Hematopoietic multipotent progenitor cell treated with erythropoietin and hydrocortisone succinate and interleukin-3 and kit ligand, for 6 days (in vitro differentiated cells): ENCODE data around the gene ASIC1.

Source experiments
- DNase-seq: peaks from one replicate; pipeline ENCODE4 v3.0.0-alpha.2; 2015

The ASIC1 gene

DNA sequence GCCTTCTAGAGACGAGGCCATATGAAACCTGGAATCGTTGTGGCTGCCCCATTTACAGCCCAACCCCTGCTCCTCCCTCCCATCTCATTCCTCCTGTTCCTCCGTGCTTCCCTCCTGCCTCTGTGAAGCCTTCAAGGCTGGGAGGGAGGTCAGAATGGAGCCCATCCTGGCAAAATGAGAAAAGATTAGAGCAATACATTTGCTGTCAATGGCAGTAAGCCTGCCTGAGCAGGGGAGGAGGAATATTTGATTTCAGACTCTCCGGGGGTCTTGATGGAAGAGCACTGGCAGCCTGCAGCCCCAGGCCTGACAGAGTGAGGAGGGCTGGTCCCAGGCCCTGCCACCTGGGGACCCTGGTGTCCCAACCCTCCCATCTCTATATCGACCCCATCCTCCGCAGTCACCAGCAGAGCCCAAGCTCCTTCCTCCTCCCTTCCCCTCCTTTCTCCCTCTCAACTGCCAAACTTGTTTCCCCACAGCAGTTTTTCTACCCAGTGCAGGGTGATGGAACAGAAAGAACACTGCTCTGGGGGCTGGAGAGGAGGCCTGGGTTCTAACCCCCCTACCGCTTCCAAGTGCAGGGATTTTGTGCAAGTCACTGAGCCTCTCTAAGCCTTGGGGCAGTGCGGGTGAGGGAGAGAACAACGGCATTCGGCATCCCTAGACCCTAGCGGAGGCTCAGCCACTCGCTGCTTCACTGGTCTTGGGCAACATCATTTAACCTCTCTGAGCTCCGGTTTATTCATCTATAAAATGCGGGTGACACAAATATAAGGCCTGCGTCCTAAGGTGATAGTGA, 16.1 kb upstream of the ASIC1 start:
- no peak for DNase-seq

DNA sequence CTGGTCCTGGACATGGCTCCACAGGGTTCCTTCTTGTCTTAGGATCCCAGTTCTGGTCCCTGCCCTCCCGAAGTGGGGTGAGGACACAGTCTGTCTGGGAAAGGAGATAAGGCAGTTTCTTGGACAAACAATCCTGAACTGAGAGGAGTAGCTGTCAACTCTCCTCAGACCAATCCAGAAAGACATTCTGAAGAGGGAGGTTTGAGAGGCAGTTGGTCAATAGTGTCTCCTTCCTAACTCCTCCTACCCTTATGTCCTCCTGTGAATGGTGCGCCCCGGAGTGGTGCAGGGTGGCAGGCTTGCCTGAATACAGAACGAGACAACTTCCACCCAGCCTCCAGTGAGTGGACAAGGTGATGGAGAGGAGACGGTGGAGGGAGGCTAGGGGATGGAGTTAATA, 15.4 kb upstream of the ASIC1 start:
- no peak for DNase-seq

DNA sequence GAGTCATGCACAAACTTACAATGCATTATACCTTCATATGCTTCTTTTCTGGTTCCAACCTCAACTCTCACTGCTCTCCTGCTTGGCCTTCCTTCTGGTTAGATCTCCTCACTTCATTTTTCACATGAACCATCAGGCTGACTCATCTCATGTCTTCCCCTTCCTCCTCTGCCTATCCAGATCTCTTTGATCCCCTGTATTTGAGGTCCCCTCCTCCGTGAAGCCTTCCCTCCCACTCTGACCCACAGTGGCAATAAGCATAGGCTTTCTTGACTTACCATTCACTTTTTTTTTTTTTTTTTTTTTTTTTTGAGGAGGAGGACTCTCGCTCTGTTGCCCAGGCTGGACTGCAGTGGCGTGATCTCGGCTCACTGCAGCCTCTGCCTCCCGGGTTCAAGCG, 14.7 kb upstream of the ASIC1 start:
- DNase-seq: no peak

DNA sequence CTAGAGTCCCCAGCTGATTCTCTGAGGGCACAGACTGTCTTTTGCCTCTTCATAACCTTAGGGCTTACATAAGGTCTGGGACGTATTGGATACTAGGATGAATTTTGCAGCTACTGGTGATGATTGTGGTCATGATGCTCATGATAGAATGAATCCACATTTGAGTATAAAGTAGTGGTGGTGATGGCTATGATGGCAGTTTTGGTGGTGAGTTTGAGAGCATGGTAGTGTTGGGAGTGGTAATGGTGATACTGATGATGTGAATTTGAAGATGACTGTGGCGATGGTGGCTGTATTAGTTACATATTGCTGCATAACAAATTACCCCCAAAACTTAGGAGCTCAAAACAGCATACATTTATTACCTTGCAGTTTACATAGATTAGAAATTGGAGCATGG, 14.1 kb upstream of the ASIC1 start:
- DNase-seq: no peak

DNA sequence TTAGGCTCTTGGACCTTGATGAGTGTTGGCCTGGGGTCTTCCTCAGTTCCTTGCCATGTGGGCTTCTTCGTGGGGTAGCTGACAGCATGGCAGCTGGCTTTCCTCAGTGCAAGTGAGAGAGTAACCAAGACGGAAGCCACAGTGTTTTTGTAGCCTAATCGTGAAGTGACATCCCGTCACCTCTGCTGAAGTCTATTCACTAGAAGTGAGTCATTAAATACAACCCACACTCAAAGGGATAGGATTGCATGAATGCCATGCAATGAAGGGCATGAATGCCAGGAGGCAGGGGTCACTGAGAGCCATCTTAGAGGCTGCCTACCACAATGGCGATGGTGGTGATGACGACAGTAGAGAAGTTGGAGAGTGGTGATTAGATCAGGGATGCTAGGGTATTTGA, 13.5 kb upstream of the ASIC1 start:
- no peak for DNase-seq

DNA sequence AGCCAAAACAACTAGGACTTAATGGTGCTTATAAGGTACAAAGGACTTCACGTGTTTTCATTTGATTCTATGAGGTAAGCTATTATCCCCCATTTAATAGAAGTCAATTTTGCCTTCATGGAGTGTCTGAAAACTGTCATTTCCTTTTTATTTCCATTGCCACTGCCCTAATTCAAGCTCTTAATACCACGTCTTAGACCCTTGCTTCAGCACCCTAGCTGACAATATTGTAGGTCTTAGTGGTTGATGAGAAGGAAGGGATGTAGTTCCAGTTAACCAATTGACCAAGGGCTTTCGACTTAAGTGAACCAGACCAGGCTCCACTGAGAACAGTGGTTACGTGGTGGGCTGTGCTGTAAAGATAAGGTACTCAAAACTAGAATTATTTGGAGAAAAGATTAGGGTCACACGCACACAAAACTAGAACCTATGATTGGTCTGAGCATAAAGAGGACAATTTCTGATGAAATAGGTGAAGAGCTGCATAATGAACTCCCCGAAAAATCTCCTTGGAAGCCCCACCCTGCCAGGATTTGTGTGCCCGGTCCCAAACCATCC, 9.6 kb upstream of the ASIC1 start:
- peak; percentile 91 for DNase-seq

DNA sequence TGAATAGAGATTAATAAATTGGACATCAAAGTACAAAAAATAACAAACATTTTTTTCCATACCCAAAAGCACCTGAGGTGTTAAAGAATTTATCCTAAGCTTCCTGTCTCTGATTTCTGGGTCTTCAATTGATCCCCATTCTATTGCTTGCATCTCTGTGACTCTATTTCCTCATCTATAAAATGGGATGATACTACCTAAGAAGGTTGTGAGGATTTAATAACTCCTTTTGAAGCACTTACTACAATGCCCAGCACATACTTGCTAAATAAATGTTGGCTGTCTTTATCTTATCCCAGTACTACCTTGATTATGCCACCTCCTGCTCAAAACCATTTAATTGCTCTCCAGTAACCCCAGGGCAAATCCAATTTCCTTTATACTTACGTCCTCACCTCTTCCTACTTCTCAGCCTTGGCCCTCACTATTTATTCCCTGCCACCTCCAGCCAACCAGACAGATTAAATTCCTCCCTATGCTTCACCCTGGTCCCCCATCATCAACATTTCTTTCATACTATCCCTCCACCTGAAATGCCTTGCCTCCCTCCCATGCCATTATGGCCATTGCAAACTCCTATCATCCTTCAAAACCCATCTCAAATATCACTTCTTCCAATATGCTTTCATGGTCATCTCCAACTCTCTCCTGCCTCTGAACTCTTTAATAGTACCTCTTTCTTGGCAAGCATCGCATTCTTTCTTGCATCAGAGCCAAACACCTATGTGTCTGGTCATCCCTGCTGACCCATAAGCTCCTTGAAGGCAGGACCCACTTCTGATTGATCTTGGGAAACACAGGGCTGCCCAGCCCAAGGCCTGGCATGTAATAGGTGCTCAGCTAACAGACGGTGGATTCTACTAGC, 7.9 kb upstream of the ASIC1 start:
- peak; percentile 6 for DNase-seq

DNA sequence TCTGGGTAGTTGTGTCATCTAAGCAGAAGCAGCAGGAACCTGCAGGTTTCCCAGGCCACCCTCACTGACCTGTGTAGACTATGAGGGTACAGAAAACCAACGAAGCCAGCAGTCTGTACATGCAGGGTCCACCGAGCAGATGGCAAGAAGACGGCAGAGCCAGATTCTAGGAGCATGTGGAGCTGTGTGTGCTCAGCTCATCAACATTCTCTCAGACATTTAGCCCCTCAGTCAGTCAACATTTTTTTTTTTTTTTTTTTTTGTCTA, 7.3 kb upstream of the ASIC1 start:
- no peak for DNase-seq

DNA sequence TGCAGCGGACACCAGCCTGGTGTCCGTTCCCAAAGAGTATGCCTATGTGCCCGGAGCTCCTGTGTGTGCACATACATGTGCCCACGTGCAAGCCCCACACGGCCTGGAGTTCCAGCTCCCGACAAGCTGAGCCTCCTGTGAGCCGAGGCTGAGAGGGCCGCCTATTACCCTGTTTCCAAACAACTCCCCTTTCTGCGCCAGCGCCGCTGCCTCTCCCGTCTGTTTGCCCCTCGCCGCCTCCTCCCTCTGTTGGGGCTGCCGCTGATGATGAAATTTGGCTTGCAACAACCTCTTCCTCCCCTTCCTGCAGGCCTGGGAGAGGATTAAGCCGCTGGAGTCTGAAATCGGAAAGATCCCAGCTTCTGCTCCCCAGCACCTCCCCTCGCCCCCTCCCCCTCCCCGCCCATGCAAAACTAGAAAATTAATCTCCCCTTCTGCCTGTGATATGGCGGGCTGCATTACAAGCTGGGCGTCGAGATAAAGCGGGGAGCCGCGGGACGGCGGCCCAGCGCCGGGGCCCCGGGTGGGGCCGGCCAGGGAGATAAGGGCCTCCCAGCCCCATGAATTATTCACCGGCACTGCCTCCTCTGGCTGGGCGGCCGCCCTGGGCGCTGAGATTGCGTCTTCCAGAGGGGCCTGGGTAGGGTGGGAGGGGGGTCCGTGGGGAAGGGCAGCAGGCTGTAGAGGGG, 6.8 kb upstream of the ASIC1 start:
- peak; percentile 94 for DNase-seq

DNA sequence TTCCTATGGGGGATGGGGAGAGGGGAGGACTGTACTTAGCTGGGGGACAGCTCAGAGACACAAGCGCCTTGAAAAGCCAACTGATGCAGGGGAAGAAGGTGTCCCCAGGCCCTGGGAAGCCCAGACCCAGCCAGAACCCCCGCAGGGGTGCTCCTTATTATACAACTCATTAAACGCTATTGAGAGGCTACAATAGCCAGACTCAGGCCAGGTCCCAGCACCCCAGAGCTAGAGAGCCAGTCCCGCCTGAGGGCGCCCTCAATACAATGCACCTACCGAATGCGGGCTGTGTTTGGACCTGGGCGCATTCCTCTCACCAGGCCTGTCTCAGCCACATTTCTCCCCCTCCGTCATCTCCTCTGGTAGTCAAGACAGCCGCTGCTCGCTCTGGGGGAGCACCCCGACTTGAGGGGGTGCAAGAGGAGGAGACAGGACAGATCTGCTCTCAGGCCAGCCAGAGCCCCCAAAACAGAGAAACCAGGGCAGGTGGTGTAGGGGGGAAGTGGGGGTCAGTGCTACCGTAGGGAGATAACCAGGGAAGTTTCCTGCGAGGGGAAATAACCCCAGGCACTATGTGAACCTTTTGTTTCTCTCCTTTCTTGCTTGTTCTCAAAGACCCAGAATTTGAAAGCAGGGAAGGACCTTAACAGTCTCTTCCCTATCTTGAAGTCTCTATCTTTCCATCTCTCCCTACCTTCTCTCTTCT, 6.1 kb upstream of the ASIC1 start:
- peak; percentile 32 for DNase-seq

DNA sequence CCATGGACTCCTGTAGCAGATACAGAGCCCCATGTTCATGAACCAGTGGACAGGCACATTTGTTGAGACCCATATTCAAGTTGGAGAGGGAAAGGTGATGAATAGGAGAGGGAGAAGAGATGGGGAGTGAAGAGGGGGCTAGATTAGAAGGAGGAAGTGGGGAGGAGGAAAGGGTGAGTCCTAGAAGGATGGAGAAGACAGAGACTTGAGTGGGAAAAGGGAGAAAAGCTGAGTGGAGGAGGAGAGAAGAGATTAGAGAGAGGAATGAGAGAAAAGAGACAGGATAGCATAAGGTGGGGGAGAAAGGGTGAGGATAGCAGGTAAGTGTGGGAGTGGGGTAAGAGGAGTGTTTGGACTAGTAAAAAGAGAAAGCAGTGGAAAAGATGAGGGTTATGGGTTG, 4.9 kb upstream of the ASIC1 start:
- no peak for DNase-seq

DNA sequence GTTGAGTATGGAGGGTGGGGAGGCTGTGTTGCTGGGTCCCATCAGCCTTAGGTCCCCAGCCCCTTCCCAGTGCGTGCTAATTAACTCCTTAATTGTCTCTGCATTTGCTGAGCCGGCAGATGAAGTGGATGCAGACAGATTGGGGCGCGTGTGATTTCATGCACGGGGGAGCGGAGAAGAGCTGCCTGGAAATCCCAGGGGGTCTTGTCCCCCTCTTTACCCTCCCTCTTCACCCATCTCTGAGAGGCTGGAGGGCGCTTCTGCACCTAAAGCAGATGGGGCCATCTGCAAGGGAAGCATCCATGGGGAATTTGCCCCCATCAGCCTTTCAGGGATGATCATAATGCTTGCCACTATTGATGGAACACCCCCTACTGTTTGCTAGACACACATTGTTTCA, 4.4 kb upstream of the ASIC1 start:
- no peak for DNase-seq

DNA sequence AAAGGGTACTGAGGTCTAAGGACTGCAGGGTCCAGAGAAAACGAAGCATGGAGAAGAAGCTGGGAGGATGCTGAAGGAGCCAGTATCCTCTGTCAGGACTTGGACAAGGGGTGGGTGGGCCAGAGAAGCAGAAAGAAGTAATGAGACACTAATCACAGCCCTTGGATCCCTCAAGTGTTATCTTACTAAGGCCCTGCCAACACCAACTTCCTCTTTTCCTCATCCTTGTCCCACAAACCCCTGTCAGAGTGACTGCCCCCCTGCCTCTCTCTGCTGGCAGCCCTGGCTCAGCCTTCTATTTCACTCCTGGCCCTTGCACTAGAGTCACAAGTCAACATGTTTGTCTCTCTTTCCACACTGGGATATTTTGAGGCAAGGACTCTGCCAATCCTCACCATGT, 3.8 kb upstream of the ASIC1 start:
- DNase-seq: peak; percentile 75

DNA sequence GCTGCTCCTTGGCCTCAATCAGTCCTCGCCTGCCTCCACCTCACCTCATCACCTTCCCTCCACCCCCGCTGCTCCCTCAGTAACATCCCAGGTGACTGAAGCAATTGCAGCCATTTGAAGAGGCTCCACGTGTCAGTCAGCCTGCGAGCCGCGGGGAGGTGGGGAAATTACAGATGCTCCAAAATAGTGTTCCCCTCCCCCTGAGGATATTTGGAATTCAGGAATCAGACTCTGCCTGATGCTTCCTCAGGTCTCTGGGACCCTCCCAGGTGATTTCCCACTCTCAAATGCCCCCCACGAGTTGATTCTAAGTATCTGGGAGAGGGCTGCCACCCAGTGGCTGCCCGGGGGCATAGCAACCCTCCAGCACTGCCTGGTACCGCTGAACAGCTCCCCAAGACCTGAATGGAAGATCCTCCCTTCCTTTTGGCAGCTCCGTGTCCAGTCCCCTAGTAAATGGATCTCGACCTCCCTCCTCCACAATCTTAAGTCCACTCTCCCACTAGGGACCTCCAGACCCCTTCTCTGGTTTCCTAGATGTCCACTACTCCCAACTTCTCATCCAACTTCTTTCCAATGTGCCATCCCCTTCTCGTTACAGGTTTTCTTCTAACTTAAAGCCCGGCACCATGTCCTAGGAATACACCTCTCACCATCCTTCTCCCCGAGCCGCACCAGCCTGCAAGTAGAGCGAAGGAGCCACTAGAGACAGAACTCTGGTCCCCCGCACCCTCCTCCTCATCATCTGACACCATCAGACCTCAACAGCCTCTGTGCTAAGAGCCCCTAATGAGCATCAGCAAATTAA, 1.4 kb upstream of the ASIC1 start:
- peak; percentile 80 for DNase-seq

DNA sequence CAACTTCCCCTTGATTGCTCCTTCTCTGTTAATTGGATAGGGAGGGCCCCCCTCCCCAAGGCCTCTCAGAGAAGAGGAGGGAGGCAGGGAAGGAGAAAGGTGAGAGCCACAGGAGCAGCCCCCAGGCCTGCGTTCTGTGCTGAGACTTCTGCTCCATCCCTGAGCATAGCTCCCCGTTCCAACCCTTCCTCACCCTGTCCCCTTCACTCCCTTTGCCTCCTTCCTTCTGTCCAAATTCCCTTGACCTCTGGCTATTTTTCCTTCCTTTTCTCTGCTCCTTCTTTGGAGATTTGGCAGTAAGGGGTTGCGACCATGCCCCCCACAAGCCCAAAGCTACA, 788 bp upstream of the ASIC1 start:
- DNase-seq: no peak

DNA sequence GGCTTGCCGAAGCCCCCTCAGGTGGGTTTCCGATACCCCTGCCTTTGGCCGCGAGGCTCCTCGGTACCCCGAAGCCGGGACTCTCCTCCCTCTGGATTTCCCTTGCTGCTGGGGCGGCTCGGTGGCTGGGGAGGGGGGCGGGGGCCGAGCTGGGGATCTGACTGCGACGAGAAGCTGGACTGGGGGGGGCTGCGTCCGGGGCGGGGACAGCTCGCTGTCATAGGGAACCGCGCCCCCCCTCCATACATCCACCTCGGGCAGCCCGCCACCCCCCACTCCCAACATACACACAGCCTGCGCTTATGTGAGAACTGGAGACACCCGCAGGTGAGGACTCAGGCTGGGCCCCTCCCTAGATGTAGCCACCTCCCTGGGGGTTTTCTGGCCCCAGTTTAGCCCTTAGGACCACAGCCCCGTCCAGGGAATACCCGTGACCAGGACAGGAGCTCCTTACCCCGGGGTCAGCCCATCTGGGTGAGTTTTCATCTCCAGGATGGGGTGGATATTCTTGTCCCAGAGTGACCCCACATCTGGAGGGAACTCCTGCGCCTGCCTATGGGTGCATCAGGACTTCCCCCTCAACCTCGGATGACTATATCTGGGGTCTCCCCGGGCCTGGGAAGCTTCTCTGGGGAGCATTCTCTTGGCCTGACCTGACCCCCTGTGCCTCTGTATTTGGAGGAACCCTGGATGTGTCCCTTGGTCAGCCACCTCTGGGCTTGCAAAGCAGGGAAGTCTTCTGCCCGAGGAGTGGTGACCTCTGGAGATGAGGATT, 687 bp downstream of the ASIC1 start:
- no peak for DNase-seq

DNA sequence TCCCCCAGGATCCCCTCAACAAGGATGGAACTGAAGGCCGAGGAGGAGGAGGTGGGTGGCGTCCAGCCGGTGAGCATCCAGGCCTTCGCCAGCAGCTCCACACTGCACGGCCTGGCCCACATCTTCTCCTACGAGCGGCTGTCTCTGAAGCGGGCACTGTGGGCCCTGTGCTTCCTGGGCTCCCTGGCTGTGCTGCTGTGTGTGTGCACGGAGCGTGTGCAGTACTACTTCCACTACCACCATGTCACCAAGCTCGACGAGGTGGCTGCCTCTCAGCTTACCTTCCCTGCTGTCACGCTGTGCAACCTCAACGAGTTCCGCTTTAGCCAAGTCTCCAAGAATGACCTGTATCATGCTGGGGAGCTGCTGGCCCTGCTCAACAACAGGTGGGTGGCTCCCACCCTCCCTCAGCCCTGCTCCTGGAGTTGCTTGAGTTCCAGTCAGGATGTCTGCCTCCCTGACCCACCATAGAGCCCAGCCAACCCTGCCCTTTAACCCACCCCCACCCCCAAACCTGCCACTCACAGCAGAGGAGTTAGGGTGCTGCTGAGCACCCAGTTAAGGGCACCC, 1.4 kb downstream of the ASIC1 start:
- DNase-seq: no peak

DNA sequence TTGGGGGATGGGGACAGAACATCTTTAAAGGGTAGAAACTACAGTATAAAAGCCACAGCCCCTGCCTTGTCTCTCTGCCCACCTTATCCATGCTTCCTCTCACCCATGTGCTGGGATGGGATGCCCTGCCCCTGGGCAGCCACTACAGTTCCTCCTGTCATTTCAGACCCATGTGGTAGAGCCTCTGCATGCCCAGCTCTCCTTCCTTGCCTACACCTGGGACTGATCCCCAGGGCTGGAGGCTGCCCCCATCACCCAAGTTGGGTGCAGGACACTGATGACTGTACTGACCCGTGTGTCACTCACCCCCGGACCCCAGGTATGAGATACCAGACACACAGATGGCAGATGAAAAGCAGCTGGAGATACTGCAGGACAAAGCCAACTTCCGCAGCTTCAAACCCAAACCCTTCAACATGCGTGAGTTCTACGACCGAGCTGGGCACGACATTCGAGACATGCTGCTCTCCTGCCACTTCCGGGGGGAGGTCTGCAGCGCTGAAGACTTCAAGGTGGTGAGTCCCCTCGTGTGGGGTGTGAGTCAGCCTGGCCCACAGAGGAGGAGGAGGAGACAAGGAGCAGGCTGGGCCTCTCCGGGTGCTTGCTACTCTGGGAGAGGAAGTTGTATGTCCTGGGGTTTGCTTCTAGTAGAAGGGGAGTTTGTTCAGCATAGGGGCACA, 2.2 kb downstream of the ASIC1 start:
- peak; percentile 37 for DNase-seq

DNA sequence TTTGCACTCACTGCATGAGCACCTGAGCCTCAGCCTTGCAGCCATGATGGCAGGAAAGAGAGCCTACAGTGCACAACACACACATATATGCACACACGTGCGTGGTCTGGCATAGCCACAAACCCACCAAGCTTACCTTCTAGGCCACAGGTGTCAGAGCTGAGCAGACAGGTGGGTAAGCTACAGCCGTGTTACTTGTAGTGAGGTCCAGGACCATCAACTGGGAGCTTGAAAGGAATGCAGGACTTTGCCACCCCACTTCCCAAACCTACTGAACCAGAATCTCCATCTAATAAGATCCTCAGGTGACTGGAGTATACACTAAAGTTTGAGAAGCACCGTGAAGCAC, 2.7 kb downstream of the ASIC1 start:
- no peak for DNase-seq

DNA sequence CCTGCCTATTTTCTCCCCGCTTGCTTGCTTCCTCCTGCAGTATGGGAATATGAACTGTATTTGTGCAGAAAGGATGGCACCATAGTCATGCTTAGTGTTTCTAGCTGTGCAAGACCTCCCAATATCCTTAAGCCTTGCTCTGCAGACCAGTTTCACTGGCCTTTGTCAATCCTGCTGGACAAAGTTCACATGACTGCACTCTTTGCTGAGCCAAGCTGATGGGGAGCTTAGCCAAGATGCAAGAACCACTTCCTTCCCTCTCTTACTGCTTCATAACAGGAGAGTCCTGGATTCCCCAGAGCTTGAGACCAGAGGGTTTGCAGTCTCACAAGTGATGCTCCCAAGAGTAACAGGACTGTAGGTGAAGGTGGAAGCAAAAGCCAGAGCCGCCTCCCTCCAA, 3.8 kb downstream of the ASIC1 start:
- no peak for DNase-seq
